PC-3 (cell line): ENCODE measurements around the gene NDRG2. TPM values are rescaled to one million over a fixed set of nuclear protein-coding genes. Genes with fewer than 3 reads are reported as not detected.

Source experiments
- ATAC-seq: fragments of 200-7000 bp; cut with Tn5 transposase; 2 replicates; pipeline ENCODE4 v1.9.1; 2020; ENCODE audit warnings: mild to moderate bottlenecking, moderate library complexity
- BruUV-seq: library from RNA; stranded (reverse); fragments of 400-500 nt; replicated peaks from 2 replicates; lab custom pipeline; 2021; lab: Mats Ljungman, UMichigan
- CTCF ChIA-PET: fragments of 300-600 bp; sonication (Branson Sonifier 250); formaldehyde crosslinking; loops from one replicate; lab custom pipeline; 2022; ENCODE audit warnings: antibody characterized with exemption; lab: Charles Lee
- POLR2A ChIA-PET: fragments of 300-600 bp; sonication (Branson Sonifier 250); formaldehyde crosslinking; loops from one replicate; lab custom pipeline; 2022; ENCODE audit warnings: antibody characterized with exemption; ENCODE audit not compliant: unreplicated experiment; lab: Charles Lee
- DNase-seq: peaks from one replicate; pipeline ENCODE4 v3.0.0-alpha.2; 2015
- H2AFZ ChIP-seq: fragments of 300-600 bp; sonication (generic); 2 replicates; pipeline ENCODE4 v1.6.0; 2016; ENCODE audit warnings: antibody characterized with exemption, low read length
- H3F3A ChIP-seq: fragments of 300-600 bp; sonication (generic); one replicate; pipeline ENCODE4 v1.6.0; 2017; ENCODE audit warnings: antibody characterized with exemption, low read length, control low read depth, mild to moderate bottlenecking; ENCODE audit not compliant: unreplicated experiment
- H3K27ac ChIP-seq: fragments of 300-600 bp; sonication (generic); 2 replicates; pipeline ENCODE4 v1.5.1; 2016; ENCODE audit warnings: mild to moderate bottlenecking, low read length
- H3K27me3 ChIP-seq: fragments of 300-600 bp; sonication (generic); 2 replicates; pipeline ENCODE4 v1.6.1; 2016; ENCODE audit warnings: low read length, mixed read lengths
- H3K36me3 ChIP-seq: fragments of 300-600 bp; sonication (generic); 2 replicates; pipeline ENCODE4 v1.6.1; 2016; ENCODE audit warnings: low read depth, mixed run types, low read length, mixed read lengths
- H3K4me1 ChIP-seq: fragments of 300-600 bp; sonication (generic); 2 replicates; pipeline ENCODE4 v1.5.1; 2016; ENCODE audit warnings: low read length; ENCODE audit not compliant: insufficient read depth
- H3K4me2 ChIP-seq: fragments of 300-600 bp; sonication (generic); 2 replicates; pipeline ENCODE4 v1.6.0; 2016; ENCODE audit warnings: low read length
- H3K4me3 ChIP-seq: fragments of 300-600 bp; sonication (generic); 2 replicates; pipeline ENCODE4 v1.5.1; 2016; ENCODE audit warnings: mild to moderate bottlenecking, low read length, mixed read lengths
- H3K79me2 ChIP-seq: fragments of 300-600 bp; sonication (generic); 2 replicates; pipeline ENCODE4 v1.6.1; 2017; ENCODE audit warnings: low read length, mixed read lengths
- H3K9ac ChIP-seq: fragments of 300-600 bp; sonication (generic); 2 replicates; pipeline ENCODE4 v1.6.0; 2016; ENCODE audit warnings: mild to moderate bottlenecking, low read length
- H3K9me2 ChIP-seq: fragments of 300-600 bp; sonication (generic); replicated peaks from 2 replicates; pipeline ENCODE4 v1.6.1; 2016; ENCODE audit warnings: mixed run types, low read length, mixed read lengths
- H3K9me3 ChIP-seq: fragments of 300-600 bp; sonication (generic); 2 replicates; pipeline ENCODE4 v1.6.1; 2016; ENCODE audit warnings: low read length, mixed read lengths
- H4K20me1 ChIP-seq: fragments of 300-600 bp; sonication (generic); 2 replicates; pipeline ENCODE4 v1.6.1; 2016; ENCODE audit warnings: low read length, mixed read lengths
- CTCF ChIP-seq: fragments of 300-600 bp; sonication (generic); conservative IDR thresholded peaks from 2 replicates; pipeline ENCODE4 v1.5.1; 2017; ENCODE audit warnings: antibody characterized with exemption, low read depth, mild to moderate bottlenecking, low read length
- EZH2 ChIP-seq: fragments of 300-600 bp; sonication (generic); IDR thresholded peaks from one replicate; pipeline ENCODE4 v1.6.1; 2017; ENCODE audit warnings: antibody characterized with exemption, mild to moderate bottlenecking, low read length; ENCODE audit not compliant: unreplicated experiment
- EZH2phosphoT487 ChIP-seq: fragments of 300-600 bp; sonication (generic); IDR thresholded peaks from 2 replicates; pipeline ENCODE4 v1.6.1; 2018; ENCODE audit warnings: mild to moderate bottlenecking, antibody characterized with exemption, low read length, borderline replicate concordance
- intact Hi-C: fragments of 100-400 bp; cut with micrococcal nuclease; formaldehyde crosslinking; loops from 2 replicates; pipeline ENCODE4 v1.9.0; 2023
- total RNA-seq: library from RNA; depleted of rRNA; stranded (reverse); fragments of >200 nt; gene quantifications from 2 replicates; pipeline ENCODE4 v1.2.3, GENCODE V29; 2014

NDRG2 gene
- total RNA-seq, 1 experiment from 2014 or later = 4.0 TPM

GRCh38 chr14:21003788-21004346, 21.0 kb downstream of the NDRG2 start:
- no TSS peak for BruUV-seq
- CTCF ChIA-PET = interaction anchor here (0.5 kb wide), 1 partner anchor 8 kb away, joined by 5 read pairs; no protein-coding TSS in a partner anchor
- Histone ChIP-seq H2AFZ (no peak overlapping the region), H3K4me3 (no peak overlapping the region), H3K27me3 (no peaks in the 10 kb centered on the region), H4K20me1 (no peaks in the 10 kb centered on the region), H3K9me3 (no peaks in the 10 kb centered on the region), H3F3A (no peaks in the 10 kb centered on the region), H3K9ac (no peak overlapping the region), H3K27ac (no peak overlapping the region), H3K4me2 (no peak overlapping the region), H3K79me2 (no peaks in the 10 kb centered on the region), H3K9me2 (no peaks in the 10 kb centered on the region), H3K36me3 (no peaks in the 10 kb centered on the region), H3K4me1 (no peaks in the 10 kb centered on the region)
- DNase-seq (no peak), ATAC-seq (no peak)
- intact Hi-C loops = no loop called here
- POLR2A ChIA-PET = no interaction called here
- TF ChIP-seq EZH2 (no peak), CTCF (no peak), EZH2phosphoT487 (no peak)

- Histone ChIP-seq H3F3A (no peaks in the 10 kb centered on the region), H3K4me2 (no peak overlapping the region), H2AFZ (no peak overlapping the region), H3K9ac (no peak overlapping the region), H3K4me3 (no peak overlapping the region), H3K4me1 (no peaks in the 10 kb centered on the region; the same call in 1 of the 2 replicates), H3K9me2 (no peaks in the 10 kb centered on the region), H3K36me3 (peaks cover 5% of the 10 kb centered on the region), H3K27ac (no peak overlapping the region), H3K27me3 (no peaks in the 10 kb centered on the region), H3K9me3 (no peaks in the 10 kb centered on the region), H4K20me1 (no peaks in the 10 kb centered on the region), H3K79me2 (no peaks in the 10 kb centered on the region)
- no TSS peak for BruUV-seq
- TF ChIP-seq EZH2phosphoT487 (no peak), CTCF (no peak), EZH2 (no peak)
- no peak for DNase-seq
- ChIA-PET CTCF (interaction anchor here (1.3 kb wide), 1 partner anchor 30 kb away, joined by 7 read pairs; no protein-coding TSS in a partner anchor), POLR2A (no interaction called here)
- intact Hi-C loops = no loop called here
- ATAC-seq = no peak
Measured at GRCh38 chr14:21001218-21001617, 23.6 kb downstream of the NDRG2 start.

DNA sequence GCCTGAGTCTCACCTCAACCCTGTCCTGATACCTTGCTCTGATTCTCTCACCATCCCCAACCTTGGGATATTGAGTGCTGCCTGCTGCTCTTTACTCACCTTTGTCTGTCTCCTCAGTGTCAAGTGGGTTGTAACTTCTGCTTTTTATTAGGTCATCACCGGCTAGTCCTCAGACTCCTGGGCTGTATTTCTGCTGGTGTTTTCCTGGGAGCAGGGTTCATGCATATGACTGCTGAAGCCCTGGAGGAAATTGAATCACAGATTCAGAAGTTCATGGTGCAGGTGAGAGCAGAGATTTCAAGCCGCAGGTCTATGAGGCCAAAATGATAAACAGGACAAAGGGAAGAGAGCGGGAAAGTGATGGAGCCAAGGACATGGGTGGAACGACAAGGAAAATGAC, 25.3 kb downstream of the NDRG2 start:
- ATAC-seq (no peak), DNase-seq (no peak)
- H3K4me2 ChIP-seq = no peak overlapping the region
- H3K9me2 ChIP-seq = no peaks in the 10 kb centered on the region
- POLR2A ChIA-PET = no interaction called here
- peaks cover 20% of the 10 kb centered on the region for H3K36me3 ChIP-seq
- H2AFZ ChIP-seq = no peak overlapping the region
- no peaks in the 10 kb centered on the region; the same call in 1 of the 2 replicates for H3K4me1 ChIP-seq
- H3K27ac ChIP-seq = no peak overlapping the region
- BruUV-seq = no TSS peak
- intact Hi-C loops = no loop called here
- H3F3A ChIP-seq = no peaks in the 10 kb centered on the region
- H4K20me1 ChIP-seq = no peaks in the 10 kb centered on the region
- H3K9me3 ChIP-seq = no peaks in the 10 kb centered on the region
- H3K4me3 ChIP-seq = no peak overlapping the region
- no peak for TF ChIP-seq CTCF
- no peak for TF ChIP-seq EZH2phosphoT487
- no peak for TF ChIP-seq EZH2
- H3K79me2 ChIP-seq = no peaks in the 10 kb centered on the region
- H3K9ac ChIP-seq = no peak overlapping the region
- CTCF ChIA-PET = no interaction called here
- H3K27me3 ChIP-seq = no peaks in the 10 kb centered on the region
